GM18505 (cell line): ENCODE data around the gene DSCAML1.
"Not testable (repeated sequence)": the region's sequence is repeated elsewhere in the genome, so short reads cannot be mapped to it uniquely, and the experiment has no call there.

ENCODE experiments used
- ATAC-seq: cut with Tn5 transposase; IDR thresholded peaks from one replicate; pipeline ENCODE4 v1.9.1; 2021; ENCODE audit not compliant: unreplicated experiment
- POLR2A ChIP-seq: IDR thresholded peaks from 4 replicates; pipeline ENCODE4 v1.6.1; 2011; ENCODE audit warnings: borderline replicate concordance; ENCODE audit not compliant: insufficient read depth, insufficient read length; ENCODE audit errors: extremely low read depth

DSCAML1 gene

GRCh38 chr11:117467770-117468169 is 329.2 kb downstream of the DSCAML1 start:
- no peak for ATAC-seq
- TF ChIP-seq POLR2A: no peak

- TF ChIP-seq POLR2A: no peak
- no peak for ATAC-seq
These were observed 330.1 kb downstream of the DSCAML1 start for GRCh38 chr11:117466966-117467365.

DNA sequence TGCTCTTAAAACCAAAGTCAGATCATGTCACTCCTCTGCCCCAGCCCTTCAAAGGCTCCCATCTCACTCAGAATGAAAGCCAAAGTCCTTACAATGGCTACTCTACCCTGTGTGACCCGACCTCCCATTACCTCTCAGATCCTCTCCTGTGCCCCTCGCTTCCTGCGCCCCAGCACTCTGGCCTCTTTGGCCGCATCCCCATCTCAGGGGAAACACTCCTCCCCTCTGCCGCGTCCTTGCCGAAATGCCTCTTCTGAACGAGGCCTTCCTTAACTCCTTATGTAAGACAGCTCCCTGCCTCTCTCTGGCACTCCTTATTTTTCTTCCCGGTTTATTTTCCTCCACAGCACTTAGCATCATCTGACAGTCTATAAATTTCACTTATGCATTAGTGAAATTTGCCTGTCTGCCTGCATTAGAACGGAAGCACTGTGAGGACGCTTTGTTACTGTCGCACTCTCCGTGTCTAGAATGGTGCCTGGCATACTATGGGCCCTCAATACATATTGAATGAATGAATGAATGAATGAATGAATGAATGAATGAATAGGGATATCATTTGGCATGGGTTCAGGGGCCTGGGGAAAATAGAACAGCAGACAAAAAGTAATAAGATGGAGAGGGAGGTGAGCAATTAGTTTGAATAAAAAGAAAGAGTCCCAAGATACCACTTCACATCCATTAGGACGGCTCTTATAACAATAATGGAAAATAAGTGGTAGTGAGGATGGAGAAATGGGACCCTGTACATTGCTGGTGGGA is 331.6 kb downstream of the DSCAML1 start:
- no peak for TF ChIP-seq POLR2A
- ATAC-seq: no peak

GRCh38 chr11:117464778-117465177 is 332.2 kb downstream of the DSCAML1 start:
- ATAC-seq: no peak
- TF ChIP-seq POLR2A: no peak

- no peak for TF ChIP-seq POLR2A
- no peak for ATAC-seq
These were observed 334.2 kb downstream of the DSCAML1 start for GRCh38 chr11:117462864-117463247.

DNA sequence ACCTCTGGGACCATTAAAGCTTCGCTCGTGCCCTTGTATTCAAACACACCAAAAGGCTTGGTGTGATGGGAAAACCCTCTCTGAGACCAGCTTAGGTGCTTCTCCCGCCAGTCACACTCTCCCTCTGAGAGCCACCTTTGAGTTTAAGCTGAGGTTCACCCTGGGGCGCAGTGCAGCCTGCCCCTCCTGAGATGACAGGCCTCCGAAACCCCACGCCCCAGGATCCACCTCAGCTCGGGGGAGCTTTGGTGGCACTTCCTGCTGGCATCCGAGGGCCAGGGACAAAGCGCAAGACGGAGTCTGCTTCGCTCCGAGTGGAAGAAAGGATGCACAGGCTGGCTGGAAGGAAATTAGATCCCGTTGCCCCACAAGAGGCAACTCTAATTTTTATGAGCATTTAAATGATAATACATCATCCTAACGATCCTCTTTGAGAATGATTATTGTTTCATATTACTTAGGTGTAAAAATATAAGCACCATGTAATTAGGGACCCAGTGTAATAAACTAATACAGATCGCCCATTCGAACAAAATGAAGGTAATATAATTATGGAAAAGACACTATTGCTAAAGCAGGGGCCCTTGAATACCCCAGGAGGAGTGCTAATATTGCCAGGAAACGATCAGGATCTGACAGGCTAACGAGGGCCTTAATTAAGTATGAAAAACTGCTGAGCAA is 334.7 kb downstream of the DSCAML1 start:
- no peak for TF ChIP-seq POLR2A
- ATAC-seq: no peak

GRCh38 chr11:117461396-117462182 is 335.4 kb downstream of the DSCAML1 start:
- no peak for TF ChIP-seq POLR2A
- ATAC-seq: no peak

DNA sequence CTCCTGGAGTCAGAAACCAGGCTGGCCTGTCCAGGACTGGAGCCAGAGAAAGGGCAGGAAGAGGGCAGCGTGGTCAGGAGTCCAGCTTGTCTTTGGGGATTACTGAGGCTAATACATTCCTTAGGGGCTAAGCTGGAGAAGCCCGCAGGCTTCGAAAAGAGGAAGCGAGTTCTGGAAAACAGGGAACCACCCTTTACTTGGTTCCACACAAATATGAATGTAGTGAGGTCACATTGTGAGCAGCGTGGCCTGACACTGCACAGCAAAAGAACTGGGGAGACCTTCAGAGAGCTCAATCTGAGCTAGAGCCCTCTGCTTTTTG is 337.1 kb downstream of the DSCAML1 start:
- TF ChIP-seq POLR2A: no peak
- ATAC-seq: no peak

- no peak for TF ChIP-seq POLR2A
- ATAC-seq: no peak
These were observed 337.7 kb downstream of the DSCAML1 start for GRCh38 chr11:117459123-117459978.

- no peak for TF ChIP-seq POLR2A
- no peak for ATAC-seq
These were observed 338.5 kb downstream of the DSCAML1 start for GRCh38 chr11:117458275-117459122.

GRCh38 chr11:117457835-117458234 is 339.2 kb downstream of the DSCAML1 start:
- no peak for ATAC-seq
- TF ChIP-seq POLR2A: no peak

DNA sequence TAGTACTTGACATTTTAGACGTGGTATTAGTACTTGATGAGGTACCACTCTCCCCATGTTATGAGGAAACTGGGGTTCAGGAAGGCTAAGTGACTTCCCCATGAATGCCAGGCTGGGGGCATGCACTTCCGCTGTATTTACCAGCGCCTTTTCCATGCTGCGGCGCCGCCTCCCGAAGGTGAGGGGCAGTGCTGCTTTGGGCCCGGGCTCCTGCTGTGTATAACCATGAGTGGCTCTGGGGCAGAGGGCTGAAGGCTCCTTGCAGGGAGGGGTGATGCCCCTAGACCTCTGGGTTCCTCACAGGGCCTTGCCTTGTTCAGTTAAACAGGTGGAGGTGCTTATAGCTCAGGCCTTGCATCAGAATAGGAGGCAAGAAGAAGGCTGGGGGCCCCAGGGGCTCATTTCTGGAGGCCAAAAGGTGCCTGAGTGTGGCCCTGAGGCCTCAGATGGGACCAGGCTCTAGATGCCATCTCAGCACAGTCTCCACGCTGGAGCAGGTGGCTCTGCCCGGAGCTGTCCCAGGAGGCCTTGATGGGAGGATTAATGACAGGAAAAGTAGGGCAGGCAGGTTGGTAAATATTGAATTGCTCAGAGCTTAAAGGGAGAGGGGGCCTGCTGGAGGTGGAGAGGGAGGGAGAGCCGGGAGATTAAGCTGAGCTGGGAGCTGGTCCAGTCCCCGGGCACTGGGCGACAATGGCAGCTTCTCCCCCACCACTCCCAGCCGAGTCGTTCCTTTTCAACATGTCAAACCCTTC is 339.8 kb downstream of the DSCAML1 start:
- no peak for TF ChIP-seq POLR2A
- no peak for ATAC-seq

DNA sequence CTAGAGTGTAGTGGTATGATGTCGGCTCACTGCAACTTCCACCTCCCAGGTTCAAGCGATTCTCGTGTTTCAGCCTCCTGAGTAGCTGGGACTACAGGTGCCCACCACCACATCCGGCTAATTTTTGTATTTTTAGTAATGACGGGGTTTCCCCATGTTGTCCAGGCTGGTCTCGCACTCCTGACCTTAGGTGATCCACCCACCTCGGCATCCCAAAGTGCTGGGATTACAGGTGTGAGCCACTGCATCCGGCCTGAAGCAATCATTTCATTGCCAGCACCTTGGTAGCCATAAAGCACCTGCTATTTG is 340.3 kb downstream of the DSCAML1 start:
- ATAC-seq: not testable (repeated sequence)
